GM12878 (cell line): ENCODE data around the gene NIFK. TPM values are rescaled to one million over a fixed set of nuclear protein-coding genes. Genes with fewer than 3 reads are reported as not detected.

Experiments used
- ATAC-seq: fragments of 200-7000 bp; cut with Tn5 transposase; 3 replicates; pipeline ENCODE4 v1.9.1; 2020; ENCODE audit warnings: mild to moderate bottlenecking, moderate library complexity
- BruUV-seq: library from RNA; stranded (reverse); fragments of 400-500 nt; replicated peaks from 2 replicates; lab custom pipeline; 2021; lab: Mats Ljungman, UMichigan
- CTCF ChIA-PET: fragments of 300-600 bp; sonication (Branson Sonifier 250); formaldehyde crosslinking; extraction: SDS; loops from one replicate; lab custom pipeline; 2021; ENCODE audit warnings: inconsistent platforms; lab: Yijun Ruan, JAX
- POLR2A ChIA-PET: fragments of 350-600 bp; formaldehyde crosslinking; extraction: SDS; loops from one replicate; lab custom pipeline; 2021; ENCODE audit warnings: inconsistent platforms; lab: Charles Lee
- RAD21 ChIA-PET: fragments of 300-600 bp; sonication (Branson Sonifier 250); formaldehyde crosslinking; loops from one replicate; lab custom pipeline; 2023; ENCODE audit warnings: antibody characterized with exemption; ENCODE audit not compliant: unreplicated experiment; lab: Charles Lee
- SMC1A ChIA-PET: fragments of 300-600 bp; sonication (Branson Sonifier 250); formaldehyde crosslinking; loops from one replicate; lab custom pipeline; 2023; ENCODE audit not compliant: unreplicated experiment, uncharacterized antibody; lab: Charles Lee
- DNase-seq: peaks from one replicate; pipeline ENCODE4 v3.0.0-alpha.2; 2011; ENCODE audit warnings: low read depth, low spot score
- FAIRE-seq: peaks from 3 replicates; lab custom pipeline; 2011; peaks lifted over from hg19 to GRCh38; lab: Jason Lieb, UNC
- H2AFZ ChIP-seq: 2 replicates; pipeline ENCODE4 v1.6.0; 2011; ENCODE audit warnings: low read depth, low read length, control low read depth; ENCODE audit not compliant: control insufficient read depth
- H3K27ac ChIP-seq: 2 replicates; pipeline ENCODE4 v1.5.1; 2011; ENCODE audit warnings: control low read depth; ENCODE audit not compliant: control insufficient read depth, insufficient read depth
- H3K27me3 ChIP-seq, 2 experiments: replicated peaks in 1 of 2; 2 replicates each; pipeline versions ENCODE4 v1.6.0 to v1.6.1; 2011; ENCODE audit warnings: low read length in 1 of 2; ENCODE audit not compliant: control insufficient read depth in 2 of 2, insufficient read depth in 2 of 2
- H3K36me3 ChIP-seq, 2 experiments: 2 replicates each; pipeline ENCODE4 v1.5.1; 2011; ENCODE audit warnings: low read length in 1 of 2; ENCODE audit not compliant: control insufficient read depth in 2 of 2, insufficient read depth in 2 of 2
- H3K4me1 ChIP-seq: 2 replicates; pipeline ENCODE4 v1.6.1; 2011; ENCODE audit warnings: mild to moderate bottlenecking, low read length, moderate library complexity, mixed read lengths; ENCODE audit not compliant: control insufficient read depth, insufficient read depth
- H3K4me2 ChIP-seq: 2 replicates; pipeline ENCODE4 v1.6.0; 2011; ENCODE audit warnings: control low read depth; ENCODE audit not compliant: control insufficient read depth, insufficient read depth
- H3K4me3 ChIP-seq: fragments of 200-600 bp; sonication (generic); 2 replicates; pipeline ENCODE4 v1.5.1; 2016
- H3K79me2 ChIP-seq: 2 replicates; pipeline ENCODE4 v1.6.0; 2011; ENCODE audit warnings: low read length; ENCODE audit not compliant: control insufficient read depth, insufficient read depth
- H3K9ac ChIP-seq: 2 replicates; pipeline ENCODE4 v1.8.0; 2011; ENCODE audit warnings: low read length, control low read depth, mixed read lengths; ENCODE audit not compliant: control insufficient read depth, insufficient read depth
- H3K9me3 ChIP-seq: replicated peaks from 3 replicates; pipeline ENCODE4 v1.5.1; 2011; ENCODE audit warnings: mild to moderate bottlenecking, low read length; ENCODE audit not compliant: control insufficient read depth, insufficient read depth
- H4K20me1 ChIP-seq: 2 replicates; pipeline ENCODE4 v1.6.0; 2011; ENCODE audit not compliant: control insufficient read depth, insufficient read depth
- BACH1 ChIP-seq: fragments of 450-650 bp; IDR thresholded peaks from 2 replicates; pipeline ENCODE4 v1.6.1; 2017; ENCODE audit warnings: mild to moderate bottlenecking, borderline replicate concordance
- E2F4 ChIP-seq: IDR thresholded peaks from 2 replicates; pipeline ENCODE4 v1.6.1; 2012; ENCODE audit warnings: low read depth, low read length, improper control_type of control experiment
- HSF1 ChIP-seq: fragments of 150-350 bp; IDR thresholded peaks from 2 replicates; pipeline ENCODE4 v1.6.1; 2014; ENCODE audit warnings: mild to moderate bottlenecking, low read depth, low read length
- MTA3 ChIP-seq: IDR thresholded peaks from 2 replicates; pipeline ENCODE4 v1.6.1; 2012; ENCODE audit warnings: low read length, inconsistent platforms, borderline replicate concordance
- WGBS: methylation state at CpG from one replicate; pipeline ENCODE4 v1.1.6; 2016; ENCODE audit warnings: low lambda C conversion rate; ENCODE audit not compliant: insufficient replicate concordance, insufficient coverage; ENCODE audit errors: missing lambda C conversion rate; 5-methylcytosine and 5-hydroxymethylcytosine counted together
- in situ Hi-C: fragments of 300-500 bp; cut with MboI; formaldehyde crosslinking; loops from 9 replicates; pipeline ENCODE4 v1.14.3; 2018; ENCODE audit warnings: mixed read lengths
- intact Hi-C: fragments of 100-400 bp; cut with micrococcal nuclease; formaldehyde crosslinking; loops from one replicate; pipeline ENCODE4 v1.14.2; 2022; ENCODE audit not compliant: unreplicated experiment
- polyA plus RNA-seq, 11 experiments: library from polyadenylated mRNA; depleted of rRNA in 4 of 11; unstranded in 6 of 11; stranded (reverse) in 5 of 11; fragments of >200 nt; fragmentation: Nextera tagmentation in 4 of 11; fragmentation: Illumina TruSeq in 1 of 11; extraction: Ambion mirVana in 4 of 11; extraction: Trizol in 1 of 11; gene quantifications; 1 replicate in 1 of 11; 2 replicates in 10 of 11; pipeline versions ENCODE4 v1.2.1 to v1.2.3, GENCODE V29; 2011 to 2016; ENCODE audit warnings: inconsistent platforms in 2 of 11, missing spikeins in 2 of 11, low read depth in 1 of 11
- total RNA-seq, 4 experiments: library from RNA; depleted of rRNA in 3 of 4; stranded (reverse); fragments of >200 nt in 3 of 4; fragmentation: Illumina TruSeq in 1 of 4; extraction: Trizol in 1 of 4; gene quantifications; 2 replicates each; pipeline versions ENCODE4 v1.2.1 to v1.2.3, GENCODE V29; 2013 to 2021
- TF ChIP-seq, protein P1 (sequence below): fragments of 450-650 bp; IDR thresholded peaks from 2 replicates; pipeline ENCODE4 v1.6.1; 2017; ENCODE audit warnings: mild to moderate bottlenecking
- TF ChIP-seq, protein P2 (sequence below), 3 experiments: IDR thresholded peaks in 2 of 3; conservative IDR thresholded peaks in 1 of 3; 2 replicates each; pipeline ENCODE4 v1.5.1; 2011; ENCODE audit warnings: low read depth in 3 of 3, low read length in 3 of 3, mild to moderate bottlenecking in 3 of 3, control low read depth in 2 of 3, moderate library complexity in 2 of 3, inconsistent platforms in 1 of 3, mixed read lengths in 1 of 3; ENCODE audit not compliant: control insufficient read depth in 2 of 3, insufficient read depth in 1 of 3; ENCODE audit errors: extremely low read depth in 1 of 3
- TF ChIP-seq, protein P3 (sequence below): IDR thresholded peaks from 2 replicates; pipeline ENCODE4 v1.6.1; 2011; ENCODE audit warnings: borderline replicate concordance, low read depth, mild to moderate bottlenecking, moderate library complexity, low read length; ENCODE audit not compliant: insufficient read depth, poor library complexity, severe bottlenecking
- TF ChIP-seq, protein P4 (sequence below): fragments of 450-650 bp; IDR thresholded peaks from 2 replicates; pipeline ENCODE4 v1.6.1; 2018; ENCODE audit warnings: mild to moderate bottlenecking, low read depth, moderate library complexity; ENCODE audit not compliant: partially characterized antibody

Gene NIFK
- total and polyA plus RNA-seq, 10 of the 15 experiments (the other 5 are each of a cell fraction or from before 2014, with no cell fraction given) = 47.2 to 286 (median 157) TPM

GRCh38 chr2:121699421-121700333 lies 37.0 kb downstream of the NIFK start:
- peaks cover 15% of the 10 kb centered on the region for H3K4me1 ChIP-seq
- H3K9ac ChIP-seq = peak overlapping the region; percentile 36; the same call in 1 of the 2 replicates
- POLR2A ChIA-PET = interaction anchor here (0.6 to 1.4 kb wide), 6 partner anchors 12 to 168 kb away, joined by 3 to 4 read pairs (median 3); no protein-coding TSS in a partner anchor
- H3K36me3 ChIP-seq = no peaks in the 10 kb centered on the region
- CTCF ChIA-PET = interaction anchor here (0.8 to 2.9 kb wide), 6 partner anchors 18 to 168 kb away, joined by 3 to 15 read pairs (median 4); partner anchors contain the start of gene RNU4ATAC
- RAD21 ChIA-PET = interaction anchor here (0.8 to 1.5 kb wide), 7 partner anchors 18 to 198 kb away, joined by 3 to 5 read pairs (median 3); partner anchors contain the start of gene RNU4ATAC
- peak; percentile 75 for FAIRE-seq
- peak; percentile 60 for DNase-seq
- intact Hi-C loops (loop anchor here (5.0 kb wide), 1 partner anchor 102 kb away; no protein-coding TSS in a partner anchor), in situ Hi-C loops (loop anchor here (25.0 kb wide), 1 partner anchor 612 kb away; no protein-coding TSS in a partner anchor)
- no peaks in the 10 kb centered on the region for H3K27me3 ChIP-seq
- SMC1A ChIA-PET = interaction anchor here (0.5 to 2.1 kb wide), 6 partner anchors 19 to 167 kb away, joined by 3 to 7 read pairs (median 4); no protein-coding TSS in a partner anchor
- no peaks in the 10 kb centered on the region for H4K20me1 ChIP-seq
- 29% methylated on average over 19 of the region's 19 CpGs for WGBS
- peak overlapping the region; percentile 81 for H2AFZ ChIP-seq
- no peaks in the 10 kb centered on the region for H3K9me3 ChIP-seq
- H3K4me2 ChIP-seq = peak overlapping the region; percentile 77
- no peak overlapping the region; the same call in 1 of the 2 replicates for H3K4me3 ChIP-seq
- peak overlapping the region; percentile 22 for H3K27ac ChIP-seq
- no peaks in the 10 kb centered on the region for H3K79me2 ChIP-seq
- BruUV-seq = no TSS peak
- ATAC-seq = peak; percentile 99
- TF ChIP-seq, protein P1, sequence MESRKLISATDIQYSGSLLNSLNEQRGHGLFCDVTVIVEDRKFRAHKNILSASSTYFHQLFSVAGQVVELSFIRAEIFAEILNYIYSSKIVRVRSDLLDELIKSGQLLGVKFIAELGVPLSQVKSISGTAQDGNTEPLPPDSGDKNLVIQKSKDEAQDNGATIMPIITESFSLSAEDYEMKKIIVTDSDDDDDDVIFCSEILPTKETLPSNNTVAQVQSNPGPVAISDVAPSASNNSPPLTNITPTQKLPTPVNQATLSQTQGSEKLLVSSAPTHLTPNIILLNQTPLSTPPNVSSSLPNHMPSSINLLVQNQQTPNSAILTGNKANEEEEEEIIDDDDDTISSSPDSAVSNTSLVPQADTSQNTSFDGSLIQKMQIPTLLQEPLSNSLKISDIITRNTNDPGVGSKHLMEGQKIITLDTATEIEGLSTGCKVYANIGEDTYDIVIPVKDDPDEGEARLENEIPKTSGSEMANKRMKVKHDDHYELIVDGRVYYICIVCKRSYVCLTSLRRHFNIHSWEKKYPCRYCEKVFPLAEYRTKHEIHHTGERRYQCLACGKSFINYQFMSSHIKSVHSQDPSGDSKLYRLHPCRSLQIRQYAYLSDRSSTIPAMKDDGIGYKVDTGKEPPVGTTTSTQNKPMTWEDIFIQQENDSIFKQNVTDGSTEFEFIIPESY = no peak
- TF ChIP-seq MTA3 = no peak; the same call in 1 of the 2 replicates
- TF ChIP-seq, protein P2, sequence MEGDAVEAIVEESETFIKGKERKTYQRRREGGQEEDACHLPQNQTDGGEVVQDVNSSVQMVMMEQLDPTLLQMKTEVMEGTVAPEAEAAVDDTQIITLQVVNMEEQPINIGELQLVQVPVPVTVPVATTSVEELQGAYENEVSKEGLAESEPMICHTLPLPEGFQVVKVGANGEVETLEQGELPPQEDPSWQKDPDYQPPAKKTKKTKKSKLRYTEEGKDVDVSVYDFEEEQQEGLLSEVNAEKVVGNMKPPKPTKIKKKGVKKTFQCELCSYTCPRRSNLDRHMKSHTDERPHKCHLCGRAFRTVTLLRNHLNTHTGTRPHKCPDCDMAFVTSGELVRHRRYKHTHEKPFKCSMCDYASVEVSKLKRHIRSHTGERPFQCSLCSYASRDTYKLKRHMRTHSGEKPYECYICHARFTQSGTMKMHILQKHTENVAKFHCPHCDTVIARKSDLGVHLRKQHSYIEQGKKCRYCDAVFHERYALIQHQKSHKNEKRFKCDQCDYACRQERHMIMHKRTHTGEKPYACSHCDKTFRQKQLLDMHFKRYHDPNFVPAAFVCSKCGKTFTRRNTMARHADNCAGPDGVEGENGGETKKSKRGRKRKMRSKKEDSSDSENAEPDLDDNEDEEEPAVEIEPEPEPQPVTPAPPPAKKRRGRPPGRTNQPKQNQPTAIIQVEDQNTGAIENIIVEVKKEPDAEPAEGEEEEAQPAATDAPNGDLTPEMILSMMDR (IDR thresholded peaks at IDR 0.05 in 2 of 3, conservative IDR thresholded peaks at IDR 0.05 in 1 of 3; ENCODE audit: control insufficient read depth in 2 of 3, extremely low read depth in 1 of 3, insufficient read depth in 1 of 3, low read depth in 3 of 3, low read length in 3 of 3) = no peak
- TF ChIP-seq, protein P3, sequence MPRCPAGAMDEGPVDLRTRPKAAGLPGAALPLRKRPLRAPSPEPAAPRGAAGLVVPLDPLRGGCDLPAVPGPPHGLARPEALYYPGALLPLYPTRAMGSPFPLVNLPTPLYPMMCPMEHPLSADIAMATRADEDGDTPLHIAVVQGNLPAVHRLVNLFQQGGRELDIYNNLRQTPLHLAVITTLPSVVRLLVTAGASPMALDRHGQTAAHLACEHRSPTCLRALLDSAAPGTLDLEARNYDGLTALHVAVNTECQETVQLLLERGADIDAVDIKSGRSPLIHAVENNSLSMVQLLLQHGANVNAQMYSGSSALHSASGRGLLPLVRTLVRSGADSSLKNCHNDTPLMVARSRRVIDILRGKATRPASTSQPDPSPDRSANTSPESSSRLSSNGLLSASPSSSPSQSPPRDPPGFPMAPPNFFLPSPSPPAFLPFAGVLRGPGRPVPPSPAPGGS = peak; percentile 30
- no peak for TF ChIP-seq E2F4
- no peak for TF ChIP-seq BACH1
- TF ChIP-seq, protein P4, sequence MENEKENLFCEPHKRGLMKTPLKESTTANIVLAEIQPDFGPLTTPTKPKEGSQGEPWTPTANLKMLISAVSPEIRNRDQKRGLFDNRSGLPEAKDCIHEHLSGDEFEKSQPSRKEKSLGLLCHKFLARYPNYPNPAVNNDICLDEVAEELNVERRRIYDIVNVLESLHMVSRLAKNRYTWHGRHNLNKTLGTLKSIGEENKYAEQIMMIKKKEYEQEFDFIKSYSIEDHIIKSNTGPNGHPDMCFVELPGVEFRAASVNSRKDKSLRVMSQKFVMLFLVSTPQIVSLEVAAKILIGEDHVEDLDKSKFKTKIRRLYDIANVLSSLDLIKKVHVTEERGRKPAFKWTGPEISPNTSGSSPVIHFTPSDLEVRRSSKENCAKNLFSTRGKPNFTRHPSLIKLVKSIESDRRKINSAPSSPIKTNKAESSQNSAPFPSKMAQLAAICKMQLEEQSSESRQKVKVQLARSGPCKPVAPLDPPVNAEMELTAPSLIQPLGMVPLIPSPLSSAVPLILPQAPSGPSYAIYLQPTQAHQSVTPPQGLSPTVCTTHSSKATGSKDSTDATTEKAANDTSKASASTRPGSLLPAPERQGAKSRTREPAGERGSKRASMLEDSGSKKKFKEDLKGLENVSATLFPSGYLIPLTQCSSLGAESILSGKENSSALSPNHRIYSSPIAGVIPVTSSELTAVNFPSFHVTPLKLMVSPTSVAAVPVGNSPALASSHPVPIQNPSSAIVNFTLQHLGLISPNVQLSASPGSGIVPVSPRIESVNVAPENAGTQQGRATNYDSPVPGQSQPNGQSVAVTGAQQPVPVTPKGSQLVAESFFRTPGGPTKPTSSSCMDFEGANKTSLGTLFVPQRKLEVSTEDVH = no peak
- no peak for TF ChIP-seq HSF1
